ENCODE measurements around the gene KRTAP9-1. TPM values are rescaled to one million over a fixed set of nuclear protein-coding genes. Genes with fewer than 3 reads are reported as not detected.

KRTAP9-1 gene
- total and polyA plus RNA-seq, 2 experiments from 2014 or later: not detected

DNA sequence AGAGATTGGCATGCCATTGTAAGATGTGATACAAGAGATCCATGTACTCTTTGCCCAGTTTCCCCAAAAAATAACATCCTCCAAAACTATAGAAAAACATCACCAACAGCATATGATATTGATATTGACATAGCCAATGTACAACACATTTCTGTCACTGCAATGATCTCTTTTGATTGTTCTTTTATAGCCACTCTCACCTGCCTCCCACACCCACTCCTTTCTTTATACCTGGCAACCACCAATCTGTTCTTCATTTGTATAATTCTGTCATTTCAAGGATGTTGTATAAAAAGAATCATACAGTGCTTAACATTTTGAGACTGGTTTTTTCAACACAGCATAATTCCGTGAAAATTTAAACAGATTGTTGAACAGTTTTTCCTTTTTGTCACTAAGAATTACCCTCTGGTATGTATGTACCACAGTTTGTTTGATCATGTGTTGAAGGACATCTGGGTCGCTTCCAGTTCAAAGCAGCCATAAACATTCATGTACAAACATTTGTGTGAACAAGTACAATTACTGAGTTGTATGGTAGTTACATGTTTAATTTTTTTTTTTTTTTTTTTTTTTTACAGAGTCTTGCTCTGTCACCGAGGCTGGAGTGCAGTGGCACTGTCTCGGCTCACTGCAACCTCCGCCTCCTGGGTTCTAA is 9.9 kb downstream of the KRTAP9-1 start:
- Mint-ChIP-seq H3K27me3 (ENCODE audit: insufficient read depth, low read depth, poor library complexity) (peaks cover 2% of the 10 kb centered on the region), H3K4me3 (no peak overlapping the region), H3K9me3 (peaks cover 5% of the 10 kb centered on the region; the same call in 2 of the 3 replicates), H3K36me3 (ENCODE audit: low read depth) (no peaks in the 10 kb centered on the region; the same call in 2 of the 3 replicates), H3K4me1 (no peaks in the 10 kb centered on the region), H3K27ac (no peak overlapping the region)
- Histone ChIP-seq H3K4me3 (no peak overlapping the region), H3F3A (replicated peaks; ENCODE audit: low read depth) (no peaks in the 10 kb centered on the region), H3K4me2 (no peak overlapping the region), H3K27ac (ENCODE audit: low read depth) (no peak overlapping the region), H2AFZ (no peak overlapping the region), H3K4me1 (ENCODE audit: insufficient read depth) (no peaks in the 10 kb centered on the region), H4K20me1 (replicated peaks; ENCODE audit: insufficient read depth) (no peaks in the 10 kb centered on the region), H3K9me2 (ENCODE audit: insufficient read depth) (no peaks in the 10 kb centered on the region; the same call in 1 of the 2 replicates), H3K27me3 (ENCODE audit: insufficient read depth) (no peaks in the 10 kb centered on the region), H3K79me2 (replicated peaks; ENCODE audit: insufficient read depth) (no peaks in the 10 kb centered on the region), H3K36me3 (ENCODE audit: insufficient read depth) (no peaks in the 10 kb centered on the region)
- TF ChIP-seq CREB1 (CRISPR knock-in tag; IDR thresholded peaks at IDR 0.05; ENCODE audit: low read depth): no peak
- TF ChIP-seq, protein P1, sequence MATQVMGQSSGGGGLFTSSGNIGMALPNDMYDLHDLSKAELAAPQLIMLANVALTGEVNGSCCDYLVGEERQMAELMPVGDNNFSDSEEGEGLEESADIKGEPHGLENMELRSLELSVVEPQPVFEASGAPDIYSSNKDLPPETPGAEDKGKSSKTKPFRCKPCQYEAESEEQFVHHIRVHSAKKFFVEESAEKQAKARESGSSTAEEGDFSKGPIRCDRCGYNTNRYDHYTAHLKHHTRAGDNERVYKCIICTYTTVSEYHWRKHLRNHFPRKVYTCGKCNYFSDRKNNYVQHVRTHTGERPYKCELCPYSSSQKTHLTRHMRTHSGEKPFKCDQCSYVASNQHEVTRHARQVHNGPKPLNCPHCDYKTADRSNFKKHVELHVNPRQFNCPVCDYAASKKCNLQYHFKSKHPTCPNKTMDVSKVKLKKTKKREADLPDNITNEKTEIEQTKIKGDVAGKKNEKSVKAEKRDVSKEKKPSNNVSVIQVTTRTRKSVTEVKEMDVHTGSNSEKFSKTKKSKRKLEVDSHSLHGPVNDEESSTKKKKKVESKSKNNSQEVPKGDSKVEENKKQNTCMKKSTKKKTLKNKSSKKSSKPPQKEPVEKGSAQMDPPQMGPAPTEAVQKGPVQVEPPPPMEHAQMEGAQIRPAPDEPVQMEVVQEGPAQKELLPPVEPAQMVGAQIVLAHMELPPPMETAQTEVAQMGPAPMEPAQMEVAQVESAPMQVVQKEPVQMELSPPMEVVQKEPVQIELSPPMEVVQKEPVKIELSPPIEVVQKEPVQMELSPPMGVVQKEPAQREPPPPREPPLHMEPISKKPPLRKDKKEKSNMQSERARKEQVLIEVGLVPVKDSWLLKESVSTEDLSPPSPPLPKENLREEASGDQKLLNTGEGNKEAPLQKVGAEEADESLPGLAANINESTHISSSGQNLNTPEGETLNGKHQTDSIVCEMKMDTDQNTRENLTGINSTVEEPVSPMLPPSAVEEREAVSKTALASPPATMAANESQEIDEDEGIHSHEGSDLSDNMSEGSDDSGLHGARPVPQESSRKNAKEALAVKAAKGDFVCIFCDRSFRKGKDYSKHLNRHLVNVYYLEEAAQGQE (IDR thresholded peaks at IDR 0.05; ENCODE audit: unreplicated experiment): no peak
- ATAC-seq (no peak), DNase-seq (ENCODE audit: low spot score) (no peak)

DNA sequence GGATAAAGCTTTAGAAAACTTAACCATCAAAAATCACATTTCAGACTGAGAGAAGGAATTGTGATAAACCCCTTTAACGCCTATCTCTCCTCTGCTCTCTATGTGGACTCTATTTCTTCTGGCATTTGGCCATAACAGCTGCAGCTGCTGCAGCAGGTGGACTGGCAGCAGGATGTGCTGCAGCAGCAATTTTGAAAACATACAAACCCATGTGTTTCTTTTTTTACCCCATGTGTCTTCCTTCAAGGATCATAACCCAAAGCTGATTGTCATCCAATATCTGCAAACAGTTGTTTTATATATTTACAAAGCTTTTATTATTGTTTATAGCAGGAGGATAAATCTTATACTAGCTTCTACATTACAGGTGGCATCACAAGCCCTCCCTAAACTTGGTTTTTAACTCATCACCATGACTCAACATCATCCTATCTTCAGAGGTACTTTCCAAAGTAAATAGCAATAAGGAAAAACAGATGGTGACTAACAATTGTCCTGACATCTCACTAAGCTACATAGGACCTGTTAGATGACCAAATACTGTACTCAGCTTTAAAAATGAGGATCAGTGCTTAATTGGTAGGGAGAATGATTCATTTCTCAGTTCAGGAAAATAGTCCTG is 22.3 kb downstream of the KRTAP9-1 start:
- no peaks in the 10 kb centered on the region for H3K27me3 ChIP-seq (ENCODE audit: insufficient read depth)
- H3K79me2 ChIP-seq (replicated peaks; ENCODE audit: insufficient read depth): no peaks in the 10 kb centered on the region
- H3K36me3 ChIP-seq (ENCODE audit: insufficient read depth): peaks cover 4% of the 10 kb centered on the region; the same call in 1 of the 2 replicates
- Mint-ChIP-seq H3K9me3 (peaks cover 12% of the 10 kb centered on the region), H3K36me3 (ENCODE audit: low read depth) (0 out of 3 replicates have a peak, but pooled peaks cover 4% of the 10 kb centered on the region), H3K27me3 (ENCODE audit: insufficient read depth, low read depth, poor library complexity) (peaks cover 5% of the 10 kb centered on the region), H3K4me1 (no peaks in the 10 kb centered on the region), H3K27ac (no peak overlapping the region), H3K4me3 (no peak overlapping the region)
- no peak overlapping the region for H2AFZ ChIP-seq
- no peaks in the 10 kb centered on the region for H3F3A ChIP-seq (replicated peaks; ENCODE audit: low read depth)
- no peak for DNase-seq (ENCODE audit: low spot score)
- no peaks in the 10 kb centered on the region for H3K4me1 ChIP-seq (ENCODE audit: insufficient read depth)
- no peak overlapping the region for H3K27ac ChIP-seq (ENCODE audit: low read depth)
- no peaks in the 10 kb centered on the region for H3K9me2 ChIP-seq (ENCODE audit: insufficient read depth)
- ATAC-seq: no peak
- H3K4me2 ChIP-seq: no peak overlapping the region
- H4K20me1 ChIP-seq (replicated peaks; ENCODE audit: insufficient read depth): no peaks in the 10 kb centered on the region
- H3K4me3 ChIP-seq: no peak overlapping the region
- TF ChIP-seq, protein P1 (IDR thresholded peaks at IDR 0.05; ENCODE audit: unreplicated experiment): no peak
- no peak for TF ChIP-seq JUNB (IDR thresholded peaks at IDR 0.05; ENCODE audit: unreplicated experiment)
- TF ChIP-seq EZH2phosphoT487 (IDR thresholded peaks at IDR 0.05; ENCODE audit: unreplicated experiment): no peak
- no peak for TF ChIP-seq EZH2 (IDR thresholded peaks at IDR 0.05; ENCODE audit: low read depth, unreplicated experiment)
- no peak for TF ChIP-seq NANOG (IDR thresholded peaks at IDR 0.05; ENCODE audit: borderline replicate concordance)
- TF ChIP-seq STAT1 (IDR thresholded peaks at IDR 0.05; ENCODE audit: unreplicated experiment): no peak
- TF ChIP-seq CREB1 (CRISPR knock-in tag; IDR thresholded peaks at IDR 0.05; ENCODE audit: low read depth): no peak
- TF ChIP-seq POLR2AphosphoS5 (IDR thresholded peaks at IDR 0.05; ENCODE audit: low read depth): no peak
- TF ChIP-seq, protein P2, sequence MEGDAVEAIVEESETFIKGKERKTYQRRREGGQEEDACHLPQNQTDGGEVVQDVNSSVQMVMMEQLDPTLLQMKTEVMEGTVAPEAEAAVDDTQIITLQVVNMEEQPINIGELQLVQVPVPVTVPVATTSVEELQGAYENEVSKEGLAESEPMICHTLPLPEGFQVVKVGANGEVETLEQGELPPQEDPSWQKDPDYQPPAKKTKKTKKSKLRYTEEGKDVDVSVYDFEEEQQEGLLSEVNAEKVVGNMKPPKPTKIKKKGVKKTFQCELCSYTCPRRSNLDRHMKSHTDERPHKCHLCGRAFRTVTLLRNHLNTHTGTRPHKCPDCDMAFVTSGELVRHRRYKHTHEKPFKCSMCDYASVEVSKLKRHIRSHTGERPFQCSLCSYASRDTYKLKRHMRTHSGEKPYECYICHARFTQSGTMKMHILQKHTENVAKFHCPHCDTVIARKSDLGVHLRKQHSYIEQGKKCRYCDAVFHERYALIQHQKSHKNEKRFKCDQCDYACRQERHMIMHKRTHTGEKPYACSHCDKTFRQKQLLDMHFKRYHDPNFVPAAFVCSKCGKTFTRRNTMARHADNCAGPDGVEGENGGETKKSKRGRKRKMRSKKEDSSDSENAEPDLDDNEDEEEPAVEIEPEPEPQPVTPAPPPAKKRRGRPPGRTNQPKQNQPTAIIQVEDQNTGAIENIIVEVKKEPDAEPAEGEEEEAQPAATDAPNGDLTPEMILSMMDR (conservative IDR thresholded peaks at IDR 0.05; ENCODE audit: low read depth in 2 of 2): no peak

All from GM23338 (cell line).